HEK293 (cell line): ENCODE data around the gene PITX1.

Source experiments
- BCL11A ChIP-seq: fragments of 450-650 bp; formaldehyde crosslinking; IDR thresholded peaks from 2 replicates; pipeline ENCODE4 v1.5.1; 2016; ENCODE audit warnings: low read depth, missing biosample characterization, missing genetic modification characterization
- ZNF350 ChIP-seq: fragments of 450-650 bp; formaldehyde crosslinking; IDR thresholded peaks from 2 replicates; pipeline ENCODE4 v1.5.0; 2017; ENCODE audit warnings: missing biosample characterization, mild to moderate bottlenecking, missing genetic modification characterization
- ZNF639 ChIP-seq: fragments of 450-650 bp; formaldehyde crosslinking; IDR thresholded peaks from 2 replicates; pipeline ENCODE4 v1.5.1; 2016; ENCODE audit warnings: missing biosample characterization, missing genetic modification characterization
- ZSCAN30 ChIP-seq: fragments of 450-650 bp; IDR thresholded peaks from 2 replicates; pipeline ENCODE4 v1.5.1; 2018; ENCODE audit warnings: missing biosample characterization, mild to moderate bottlenecking, missing genetic modification characterization, moderate library complexity

- TF ChIP-seq ZNF639 (no peak), BCL11A (tag by site-specific recombination) (no peak), ZNF350 (tag by site-specific recombination) (no peak), ZSCAN30 (tag by site-specific recombination) (no peak)
Observed at GRCh38 chr5:135045488-135045887, 11.5 kb upstream of the PITX1 start.
